Coronary artery (tissue), 2 donors: Measurements from ENCODE around the gene NCKAP5.

ENCODE experiments used
- DNase-seq: peaks from one replicate; pipeline ENCODE4 v3.0.0-alpha.2; 2017; ENCODE audit warnings: low spot score
- H3K27ac ChIP-seq, 2 donors: fragments of 200-600 bp; sonication (generic); one replicate each; pipeline ENCODE4 v1.5.1; 2016 to 2019
- H3K4me3 ChIP-seq: fragments of 200-600 bp; sonication (generic); 2 replicates; pipeline ENCODE4 v1.5.1; 2016; ENCODE audit warnings: mild to moderate bottlenecking, moderate library complexity
- CTCF ChIP-seq: fragments of 200-600 bp; sonication (generic); IDR thresholded peaks from one replicate; pipeline ENCODE4 v1.5.1; 2019; ENCODE audit warnings: antibody characterized with exemption

The NCKAP5 gene

GRCh38 chr2:133123393-133123792 is 444.9 kb downstream of the NCKAP5 start:
- Histone ChIP-seq H3K27ac (no peak overlapping the region), H3K4me3 (no peak overlapping the region)
- no peak for DNase-seq
- no peak for TF ChIP-seq CTCF

GRCh38 chr2:133122529-133122928 is 445.7 kb downstream of the NCKAP5 start:
- no peak overlapping the region for H3K4me3 ChIP-seq
- no peak for DNase-seq

GRCh38 chr2:133120310-133120709 is 448.0 kb downstream of the NCKAP5 start:
- TF ChIP-seq CTCF, result no peak
- H3K27ac ChIP-seq, result no peak overlapping the region
- no peak for DNase-seq

More at GRCh38 chr2:133122529-133122928, 445.7 kb downstream of the NCKAP5 start:
- no peak for TF ChIP-seq CTCF
- no peak overlapping the region for H3K27ac ChIP-seq

GRCh38 chr2:133110201-133110600 is 458.1 kb downstream of the NCKAP5 start:
- no peak overlapping the region for H3K4me3 ChIP-seq
- no peak for DNase-seq
- TF ChIP-seq CTCF, result no peak
- H3K27ac ChIP-seq, result no peak overlapping the region

More at GRCh38 chr2:133120310-133120709, 448.0 kb downstream of the NCKAP5 start:
- H3K4me3 ChIP-seq, result no peak overlapping the region

GRCh38 chr2:133109772-133110171 is 458.5 kb downstream of the NCKAP5 start:
- DNase-seq, result no peak
- Histone ChIP-seq H3K4me3 (no peak overlapping the region), H3K27ac (no peak overlapping the region)
- no peak for TF ChIP-seq CTCF

- H3K4me3 ChIP-seq, result no peak overlapping the region
- DNase-seq, result no peak
- no peak for TF ChIP-seq CTCF
- H3K27ac ChIP-seq, result no peak overlapping the region
These were observed 461.0 kb downstream of the NCKAP5 start for GRCh38 chr2:133107058-133107815.

GRCh38 chr2:133104871-133105270 is 463.4 kb downstream of the NCKAP5 start:
- no peak for DNase-seq
- Histone ChIP-seq H3K27ac (no peak overlapping the region), H3K4me3 (no peak overlapping the region)
- TF ChIP-seq CTCF, result no peak
